GM10266 (cell line): Measurements from ENCODE around the gene PRDM1.

Source experiments
- DNase-seq: peaks from one replicate; pipeline ENCODE4 v3.0.0; 2012; ENCODE audit errors: extremely low spot score
- TF ChIP-seq, protein P1 (sequence below): IDR thresholded peaks from 2 replicates; pipeline ENCODE4 v1.5.1; 2012; ENCODE audit warnings: mild to moderate bottlenecking, low read depth; ENCODE audit not compliant: control insufficient read depth, insufficient read depth; ENCODE audit errors: missing control alignments

Gene PRDM1

DNA sequence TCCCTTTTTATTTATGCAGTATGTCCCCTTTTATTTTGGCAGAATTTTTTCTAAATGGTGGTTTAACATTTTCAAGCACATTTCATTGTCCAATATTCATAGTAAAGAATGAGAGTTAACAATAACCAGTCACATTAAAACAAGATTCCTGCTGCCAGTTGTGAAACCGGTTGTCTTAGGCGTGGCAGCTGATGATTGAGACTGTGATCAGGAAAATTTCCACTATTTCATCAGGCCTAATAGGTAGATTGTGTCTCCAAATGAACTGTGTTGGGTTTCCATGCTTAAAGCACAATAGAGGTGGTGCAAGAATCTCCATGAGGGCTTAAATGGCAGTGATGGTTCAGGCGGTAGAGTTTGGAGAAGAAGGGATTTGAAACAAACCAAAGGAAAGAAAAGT is 15.3 kb downstream of the PRDM1 start:
- TF ChIP-seq, protein P1, sequence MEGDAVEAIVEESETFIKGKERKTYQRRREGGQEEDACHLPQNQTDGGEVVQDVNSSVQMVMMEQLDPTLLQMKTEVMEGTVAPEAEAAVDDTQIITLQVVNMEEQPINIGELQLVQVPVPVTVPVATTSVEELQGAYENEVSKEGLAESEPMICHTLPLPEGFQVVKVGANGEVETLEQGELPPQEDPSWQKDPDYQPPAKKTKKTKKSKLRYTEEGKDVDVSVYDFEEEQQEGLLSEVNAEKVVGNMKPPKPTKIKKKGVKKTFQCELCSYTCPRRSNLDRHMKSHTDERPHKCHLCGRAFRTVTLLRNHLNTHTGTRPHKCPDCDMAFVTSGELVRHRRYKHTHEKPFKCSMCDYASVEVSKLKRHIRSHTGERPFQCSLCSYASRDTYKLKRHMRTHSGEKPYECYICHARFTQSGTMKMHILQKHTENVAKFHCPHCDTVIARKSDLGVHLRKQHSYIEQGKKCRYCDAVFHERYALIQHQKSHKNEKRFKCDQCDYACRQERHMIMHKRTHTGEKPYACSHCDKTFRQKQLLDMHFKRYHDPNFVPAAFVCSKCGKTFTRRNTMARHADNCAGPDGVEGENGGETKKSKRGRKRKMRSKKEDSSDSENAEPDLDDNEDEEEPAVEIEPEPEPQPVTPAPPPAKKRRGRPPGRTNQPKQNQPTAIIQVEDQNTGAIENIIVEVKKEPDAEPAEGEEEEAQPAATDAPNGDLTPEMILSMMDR, result no peak
- DNase-seq, result no peak

DNA sequence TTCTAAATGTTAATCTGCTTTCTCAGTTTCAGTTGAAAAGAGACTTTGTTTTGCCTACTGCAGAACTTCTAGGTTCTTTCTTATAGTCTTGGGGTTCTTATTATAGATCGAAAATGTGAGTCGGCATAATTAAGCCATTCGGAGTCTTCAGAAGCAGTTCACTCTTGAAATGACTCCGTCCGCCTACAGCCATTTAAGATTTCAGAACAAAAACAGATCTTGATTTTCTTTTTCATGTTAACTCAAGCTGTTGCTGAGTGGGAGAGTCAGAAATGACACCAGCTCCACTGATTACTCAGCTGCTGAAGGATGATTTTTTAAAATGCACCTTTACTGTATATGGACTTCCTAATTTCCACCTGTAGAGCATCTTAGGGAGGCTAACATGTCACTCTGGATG is 15.9 kb downstream of the PRDM1 start:
- TF ChIP-seq, protein P1, result no peak
- peak; percentile 77 for DNase-seq

DNA sequence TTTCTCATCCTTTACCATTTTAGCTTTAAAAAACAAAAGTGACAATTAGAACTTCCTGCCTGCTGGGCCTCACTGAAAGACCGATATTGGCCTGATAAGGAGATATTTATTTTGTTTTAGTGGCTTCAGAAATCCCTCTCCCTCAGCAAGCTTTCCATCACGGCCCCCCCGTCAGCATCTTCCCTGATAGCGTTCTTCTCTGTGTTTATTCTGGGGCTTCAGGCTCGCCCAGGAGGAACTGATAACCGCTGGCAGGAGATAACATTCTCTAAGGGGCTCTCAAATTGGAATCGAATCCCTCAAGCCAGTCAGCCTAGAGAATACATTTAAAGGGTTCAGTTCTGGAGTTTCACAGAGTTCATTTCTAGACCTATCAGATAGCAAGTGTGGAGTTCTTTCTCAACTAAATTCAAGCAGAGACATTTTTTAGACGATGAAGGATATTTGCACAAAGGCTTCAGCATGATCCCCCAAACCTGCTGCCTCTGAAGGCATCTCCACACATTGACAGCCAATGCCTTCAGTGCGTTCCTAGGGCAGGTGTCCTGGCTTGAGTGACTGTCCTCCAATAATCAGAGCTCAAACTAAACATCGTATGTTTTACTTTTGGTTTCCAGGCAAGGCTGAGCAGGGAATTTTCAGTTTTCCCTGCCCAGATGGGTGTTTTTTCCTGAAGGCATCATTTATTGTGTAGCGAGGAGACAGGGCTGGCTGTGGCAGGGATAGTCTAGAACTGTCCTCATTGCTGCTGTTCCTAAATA is 17.0 kb downstream of the PRDM1 start:
- no peak for DNase-seq
- TF ChIP-seq, protein P1, result no peak

DNA sequence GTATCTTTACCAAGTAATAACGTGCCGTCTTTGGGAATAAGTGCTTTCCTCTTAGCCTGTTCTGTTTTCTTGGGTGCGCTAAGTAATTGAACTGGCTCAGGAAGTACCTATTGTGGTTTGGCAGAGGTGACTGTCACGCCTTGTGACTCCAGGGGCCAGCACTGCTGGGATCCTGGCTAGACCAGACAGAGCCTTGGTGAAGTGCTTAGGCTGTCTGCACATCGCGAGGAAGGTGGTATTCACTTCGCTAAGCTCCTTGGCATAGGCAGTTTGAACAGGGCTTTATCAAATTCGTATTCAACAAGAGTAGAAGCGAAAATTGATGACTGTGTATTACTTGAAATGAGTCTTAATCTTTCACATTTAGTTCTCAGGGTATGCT is 17.6 kb downstream of the PRDM1 start:
- TF ChIP-seq, protein P1, result no peak

DNA sequence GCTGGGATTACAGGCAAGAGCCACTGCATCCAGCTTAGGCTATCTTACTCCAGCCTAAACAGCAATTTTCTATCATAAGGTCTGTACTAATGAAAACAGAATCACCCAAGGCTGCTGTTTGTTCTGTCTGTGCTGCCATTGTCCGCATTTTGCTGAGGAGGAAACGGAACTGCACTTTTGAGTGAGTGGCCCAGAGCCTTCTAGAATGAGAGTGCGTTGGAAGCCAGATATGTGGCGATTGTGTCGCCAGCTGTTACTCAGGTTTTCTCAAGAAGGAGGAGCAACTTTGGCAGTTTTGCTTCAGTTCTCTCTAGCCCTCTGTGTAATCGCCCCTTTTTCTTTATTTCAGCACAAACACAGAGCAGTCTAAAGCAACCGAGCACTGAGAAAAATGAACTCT is 18.3 kb downstream of the PRDM1 start:
- TF ChIP-seq, protein P1, result no peak
- no peak for DNase-seq

More for the DNA sequence above, 17.6 kb downstream of the PRDM1 start:
- no peak for DNase-seq

DNA sequence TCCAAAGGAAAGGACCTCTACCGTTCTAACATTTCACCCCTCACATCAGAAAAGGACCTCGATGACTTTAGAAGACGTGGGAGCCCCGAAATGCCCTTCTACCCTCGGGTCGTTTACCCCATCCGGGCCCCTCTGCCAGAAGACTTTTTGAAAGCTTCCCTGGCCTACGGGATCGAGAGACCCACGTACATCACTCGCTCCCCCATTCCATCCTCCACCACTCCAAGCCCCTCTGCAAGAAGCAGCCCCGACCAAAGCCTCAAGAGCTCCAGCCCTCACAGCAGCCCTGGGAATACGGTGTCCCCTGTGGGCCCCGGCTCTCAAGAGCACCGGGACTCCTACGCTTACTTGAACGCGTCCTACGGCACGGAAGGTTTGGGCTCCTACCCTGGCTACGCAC is 18.8 kb downstream of the PRDM1 start:
- TF ChIP-seq, protein P1, result no peak
- DNase-seq, result no peak

DNA sequence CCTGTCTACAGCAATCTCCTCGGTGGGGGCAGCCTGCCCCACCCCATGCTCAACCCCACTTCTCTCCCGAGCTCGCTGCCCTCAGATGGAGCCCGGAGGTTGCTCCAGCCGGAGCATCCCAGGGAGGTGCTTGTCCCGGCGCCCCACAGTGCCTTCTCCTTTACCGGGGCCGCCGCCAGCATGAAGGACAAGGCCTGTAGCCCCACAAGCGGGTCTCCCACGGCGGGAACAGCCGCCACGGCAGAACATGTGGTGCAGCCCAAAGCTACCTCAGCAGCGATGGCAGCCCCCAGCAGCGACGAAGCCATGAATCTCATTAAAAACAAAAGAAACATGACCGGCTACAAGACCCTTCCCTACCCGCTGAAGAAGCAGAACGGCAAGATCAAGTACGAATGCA is 19.4 kb downstream of the PRDM1 start:
- DNase-seq, result no peak
- TF ChIP-seq, protein P1, result no peak
